ENCODE data around the gene TBC1D17. TPM values are rescaled to one million over a fixed set of nuclear protein-coding genes. Genes with fewer than 3 reads are reported as not detected.
A peak's percentile ranks its signal among the peaks of the same experiment; 100 is the strongest.

Gene TBC1D17
- total and polyA plus RNA-seq, 2 of the 13 experiments (the other 11 are each of a cell fraction or from before 2014, with no cell fraction given) = 9.7 to 16.9 TPM

DNA sequence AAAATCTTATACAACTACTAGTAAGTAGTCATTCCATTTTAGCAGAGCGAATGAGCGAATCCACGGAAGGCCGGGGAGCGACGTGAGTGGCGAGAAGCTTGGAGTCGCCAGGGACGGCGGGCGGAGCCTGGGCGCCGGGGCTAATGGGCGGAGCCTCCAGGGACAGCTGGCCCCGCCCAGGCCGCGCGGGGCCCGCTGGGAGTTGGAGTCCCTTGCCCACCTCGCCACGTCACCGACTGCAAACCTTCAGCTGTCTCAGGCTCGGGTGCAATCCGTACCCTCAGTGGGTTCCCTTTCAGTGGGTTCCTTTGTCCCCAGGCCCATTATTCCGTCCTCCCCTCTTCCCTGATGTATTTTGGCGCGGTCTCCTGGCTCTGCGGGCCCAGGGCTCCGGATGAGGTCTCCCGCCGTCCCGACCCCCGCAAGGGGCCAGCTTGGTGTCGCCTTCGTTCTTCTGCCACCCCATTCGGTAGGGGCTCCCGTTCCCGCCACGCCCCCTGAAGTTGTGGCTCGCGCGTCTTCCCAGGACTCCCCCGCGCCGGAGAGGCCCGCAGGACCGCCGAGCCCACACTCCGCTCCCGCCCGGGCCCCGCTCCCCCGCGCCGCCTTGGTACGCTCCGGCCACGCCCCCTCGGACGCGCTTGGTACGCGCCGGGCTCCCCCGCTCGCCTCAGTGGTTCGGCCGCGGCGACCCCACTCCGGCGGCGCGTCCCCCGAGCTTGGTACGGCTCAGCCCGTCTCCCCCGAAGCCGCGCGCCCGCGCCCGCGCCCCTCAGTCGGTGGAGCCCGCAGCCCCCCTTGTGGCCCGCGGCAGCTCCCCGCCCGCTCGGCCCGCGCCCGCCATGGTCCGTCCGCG, 26.8 kb upstream of the TBC1D17 start, which contains the start of gene PTOV1 (continued):
- TF ChIP-seq SPEN (CRISPR knock-in tag; IDR thresholded peaks at IDR 0.05; ENCODE audit: low read depth) (peak; percentile 88), ZNF530 (CRISPR knock-in tag; IDR thresholded peaks at IDR 0.05; ENCODE audit: low read depth) (no peak), DNMT1 (CRISPR knock-in tag; IDR thresholded peaks at IDR 0.05) (peak; percentile 37; the same call in 1 of the 2 replicates), NFYC (CRISPR knock-in tag; IDR thresholded peaks at IDR 0.05) (no peak), ZMAT5 (CRISPR knock-in tag; IDR thresholded peaks at IDR 0.05; ENCODE audit: borderline replicate concordance, low read depth) (no peak), U2AF1 (optimal IDR thresholded peaks at IDR 0.05; ENCODE audit: low read depth, low read length) (no peak), ZNF790 (CRISPR knock-in tag; IDR thresholded peaks at IDR 0.05; ENCODE audit: borderline replicate concordance) (no peak), ZNF468 (CRISPR knock-in tag; IDR thresholded peaks at IDR 0.05) (no peak), ZNF564 (CRISPR knock-in tag; IDR thresholded peaks at IDR 0.05) (0 out of 2 replicates have a peak, but pooled peaks have one; percentile 45), SRY (CRISPR knock-in tag; IDR thresholded peaks at IDR 0.05) (0 out of 2 replicates have a peak, but pooled peaks have one; percentile 86), ZMAT3 (CRISPR knock-in tag; conservative IDR thresholded peaks at IDR 0.05) (no peak), TFDP2 (CRISPR knock-in tag; IDR thresholded peaks at IDR 0.05) (peak; percentile 74; the same call in 1 of the 2 replicates), ZNF879 (CRISPR knock-in tag; IDR thresholded peaks at IDR 0.05) (0 out of 2 replicates have a peak, but pooled peaks have one; percentile 53), ZKSCAN8 (CRISPR knock-in tag; IDR thresholded peaks at IDR 0.05; ENCODE audit: borderline replicate concordance) (no peak), IRF2 (CRISPR knock-in tag; IDR thresholded peaks at IDR 0.05) (no peak; the same call in none of the 2 replicates), ZNF737 (CRISPR knock-in tag; IDR thresholded peaks at IDR 0.05; ENCODE audit: borderline replicate concordance) (no peak), SOX13 (IDR thresholded peaks at IDR 0.05) (peak; percentile 12; the same call in 1 of the 2 replicates), SOX13 (CRISPR knock-in tag; conservative IDR thresholded peaks at IDR 0.05 in 1 of 2, IDR thresholded peaks at IDR 0.05 in 1 of 2) (no peak), TRAFD1 (CRISPR knock-in tag; IDR thresholded peaks at IDR 0.05; ENCODE audit: borderline replicate concordance) (no peak), MTF1 (CRISPR knock-in tag; IDR thresholded peaks at IDR 0.05) (no peak)
- TF ChIP-seq, protein P1, sequence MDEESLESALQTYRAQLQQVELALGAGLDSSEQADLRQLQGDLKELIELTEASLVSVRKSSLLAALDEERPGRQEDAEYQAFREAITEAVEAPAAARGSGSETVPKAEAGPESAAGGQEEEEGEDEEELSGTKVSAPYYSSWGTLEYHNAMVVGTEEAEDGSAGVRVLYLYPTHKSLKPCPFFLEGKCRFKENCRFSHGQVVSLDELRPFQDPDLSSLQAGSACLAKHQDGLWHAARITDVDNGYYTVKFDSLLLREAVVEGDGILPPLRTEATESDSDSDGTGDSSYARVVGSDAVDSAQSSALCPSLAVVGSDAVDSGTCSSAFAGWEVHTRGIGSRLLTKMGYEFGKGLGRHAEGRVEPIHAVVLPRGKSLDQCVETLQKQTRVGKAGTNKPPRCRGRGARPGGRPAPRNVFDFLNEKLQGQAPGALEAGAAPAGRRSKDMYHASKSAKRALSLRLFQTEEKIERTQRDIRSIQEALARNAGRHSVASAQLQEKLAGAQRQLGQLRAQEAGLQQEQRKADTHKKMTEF (CRISPR knock-in tag; IDR thresholded peaks at IDR 0.05) = peak; percentile 87
- TF ChIP-seq, protein P2, sequence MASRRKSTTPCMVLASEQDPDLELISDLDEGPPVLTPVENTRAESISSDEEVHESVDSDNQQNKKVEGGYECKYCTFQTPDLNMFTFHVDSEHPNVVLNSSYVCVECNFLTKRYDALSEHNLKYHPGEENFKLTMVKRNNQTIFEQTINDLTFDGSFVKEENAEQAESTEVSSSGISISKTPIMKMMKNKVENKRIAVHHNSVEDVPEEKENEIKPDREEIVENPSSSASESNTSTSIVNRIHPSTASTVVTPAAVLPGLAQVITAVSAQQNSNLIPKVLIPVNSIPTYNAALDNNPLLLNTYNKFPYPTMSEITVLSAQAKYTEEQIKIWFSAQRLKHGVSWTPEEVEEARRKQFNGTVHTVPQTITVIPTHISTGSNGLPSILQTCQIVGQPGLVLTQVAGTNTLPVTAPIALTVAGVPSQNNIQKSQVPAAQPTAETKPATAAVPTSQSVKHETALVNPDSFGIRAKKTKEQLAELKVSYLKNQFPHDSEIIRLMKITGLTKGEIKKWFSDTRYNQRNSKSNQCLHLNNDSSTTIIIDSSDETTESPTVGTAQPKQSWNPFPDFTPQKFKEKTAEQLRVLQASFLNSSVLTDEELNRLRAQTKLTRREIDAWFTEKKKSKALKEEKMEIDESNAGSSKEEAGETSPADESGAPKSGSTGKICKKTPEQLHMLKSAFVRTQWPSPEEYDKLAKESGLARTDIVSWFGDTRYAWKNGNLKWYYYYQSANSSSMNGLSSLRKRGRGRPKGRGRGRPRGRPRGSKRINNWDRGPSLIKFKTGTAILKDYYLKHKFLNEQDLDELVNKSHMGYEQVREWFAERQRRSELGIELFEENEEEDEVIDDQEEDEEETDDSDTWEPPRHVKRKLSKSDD (CRISPR knock-in tag; IDR thresholded peaks at IDR 0.05; ENCODE audit: low read depth) = no peak
